DND-41 (cell line): ENCODE results near the gene PPP1R13B.

Experiments used
- ATAC-seq: fragments of 200-7000 bp; cut with Tn5 transposase; 3 replicates; pipeline ENCODE4 v1.9.1; 2021; ENCODE audit warnings: low read depth; ENCODE audit not compliant: insufficient read depth
- DNase-seq: peaks from one replicate; pipeline ENCODE4 v3.0.0-alpha.2; 2020
- H2AFZ ChIP-seq: 2 replicates; pipeline ENCODE4 v1.6.0; 2012; ENCODE audit warnings: low read depth, low read length
- H3K27ac ChIP-seq: 2 replicates; pipeline ENCODE4 v1.5.1; 2012; ENCODE audit warnings: low read length, inconsistent platforms
- H3K27me3 ChIP-seq: fragments of 200-600 bp; sonication (generic); 2 replicates; pipeline ENCODE4 v1.6.0; 2012; ENCODE audit warnings: low read length, mild to moderate bottlenecking, inconsistent platforms; ENCODE audit not compliant: insufficient read depth, poor library complexity
- H3K36me3 ChIP-seq: 2 replicates; pipeline ENCODE4 v1.5.1; 2012; ENCODE audit warnings: low read length, inconsistent platforms; ENCODE audit not compliant: insufficient read depth
- H3K4me1 ChIP-seq: 2 replicates; pipeline ENCODE4 v1.5.1; 2012; ENCODE audit warnings: mild to moderate bottlenecking, low read length; ENCODE audit not compliant: insufficient read depth
- H3K4me2 ChIP-seq: 2 replicates; pipeline ENCODE4 v1.6.0; 2012; ENCODE audit warnings: mild to moderate bottlenecking, moderate library complexity, low read length, inconsistent platforms; ENCODE audit not compliant: insufficient read depth
- H3K4me3 ChIP-seq, 2 experiments: fragments of 200-600 bp in 1 of 2; shearing (Covaris generic) in 1 of 2; 2 replicates each; pipeline ENCODE4 v1.5.1; 2012 to 2016; ENCODE audit warnings: inconsistent platforms in 2 of 2, low read length in 2 of 2, mild to moderate bottlenecking in 2 of 2, low read depth in 1 of 2, moderate library complexity in 1 of 2
- H3K79me2 ChIP-seq: 2 replicates; pipeline ENCODE4 v1.6.0; 2012; ENCODE audit warnings: low read length, inconsistent platforms; ENCODE audit not compliant: insufficient read depth
- H3K9ac ChIP-seq: 2 replicates; pipeline ENCODE4 v1.6.0; 2012; ENCODE audit warnings: low read depth, mild to moderate bottlenecking, inconsistent platforms, low read length, moderate library complexity
- H3K9me3 ChIP-seq: 2 replicates; pipeline ENCODE4 v1.5.1; 2012; ENCODE audit warnings: low read length, moderate library complexity, mild to moderate bottlenecking, inconsistent platforms; ENCODE audit not compliant: insufficient read depth, severe bottlenecking
- H4K20me1 ChIP-seq: 2 replicates; pipeline ENCODE4 v1.6.0; 2012; ENCODE audit warnings: low read length; ENCODE audit not compliant: insufficient read depth
- CTCF ChIP-seq: IDR thresholded peaks from 2 replicates; pipeline ENCODE4 v1.5.1; 2012; ENCODE audit warnings: borderline replicate concordance, low read length, moderate library complexity, mild to moderate bottlenecking; ENCODE audit not compliant: poor library complexity, severe bottlenecking; ENCODE audit errors: extremely low read depth
- EZH2 ChIP-seq: IDR thresholded peaks from 3 replicates; pipeline ENCODE4 v1.6.1; 2012; ENCODE audit warnings: borderline replicate concordance, low read depth, mild to moderate bottlenecking, moderate library complexity, low read length, inconsistent platforms; ENCODE audit not compliant: severe bottlenecking

The PPP1R13B gene

GRCh38 chr14:103703433-103704385, 143.7 kb downstream of the PPP1R13B start:
- no peaks in the 10 kb centered on the region for H3K9me3 ChIP-seq
- H3K4me2 ChIP-seq: no peak overlapping the region
- no peak for TF ChIP-seq EZH2
- no peak for TF ChIP-seq CTCF
- H3K4me3 ChIP-seq: no peak overlapping the region
- H4K20me1 ChIP-seq: peaks cover 67% of the 10 kb centered on the region
- H3K79me2 ChIP-seq: peaks cover 9% of the 10 kb centered on the region
- H3K27me3 ChIP-seq: no peaks in the 10 kb centered on the region
- H3K36me3 ChIP-seq: peaks cover 94% of the 10 kb centered on the region
- no peaks in the 10 kb centered on the region for H3K4me1 ChIP-seq
- no peak overlapping the region for H3K27ac ChIP-seq
- ATAC-seq (no peak), DNase-seq (no peak)
- H3K9ac ChIP-seq: no peak overlapping the region
- H2AFZ ChIP-seq: no peak overlapping the region

- peaks cover 68% of the 10 kb centered on the region for H4K20me1 ChIP-seq
- no peak overlapping the region for H3K4me2 ChIP-seq
- H3K79me2 ChIP-seq: peaks cover 9% of the 10 kb centered on the region
- no peaks in the 10 kb centered on the region for H3K9me3 ChIP-seq
- no peak overlapping the region for H3K27ac ChIP-seq
- H3K4me3 ChIP-seq: no peak overlapping the region
- peaks cover 94% of the 10 kb centered on the region for H3K36me3 ChIP-seq
- TF ChIP-seq CTCF (no peak), EZH2 (no peak)
- no peak overlapping the region for H2AFZ ChIP-seq
- H3K9ac ChIP-seq: no peak overlapping the region
- no peak for ATAC-seq
- no peak for DNase-seq
- H3K4me1 ChIP-seq: no peaks in the 10 kb centered on the region
- no peaks in the 10 kb centered on the region for H3K27me3 ChIP-seq
These were observed 144.6 kb downstream of the PPP1R13B start for GRCh38 chr14:103702497-103703432.

- no peak overlapping the region for H2AFZ ChIP-seq
- no peaks in the 10 kb centered on the region for H3K4me1 ChIP-seq
- peaks cover 94% of the 10 kb centered on the region for H3K36me3 ChIP-seq
- H3K27me3 ChIP-seq: no peaks in the 10 kb centered on the region
- no peak overlapping the region for H3K4me3 ChIP-seq
- H3K79me2 ChIP-seq: peaks cover 13% of the 10 kb centered on the region; the same call in 1 of the 2 replicates
- H3K27ac ChIP-seq: no peak overlapping the region
- no peaks in the 10 kb centered on the region for H3K9me3 ChIP-seq
- ATAC-seq (no peak), DNase-seq (no peak)
- no peak overlapping the region for H3K4me2 ChIP-seq
- no peak overlapping the region for H3K9ac ChIP-seq
- H4K20me1 ChIP-seq: peaks cover 72% of the 10 kb centered on the region
- TF ChIP-seq CTCF (no peak), EZH2 (no peak)
These were observed 145.3 kb downstream of the PPP1R13B start for GRCh38 chr14:103702095-103702494.
